HG02852 (cell line): ENCODE measurements around the gene QRICH1.

Source experiments
- ATAC-seq: cut with Tn5 transposase; IDR thresholded peaks from one replicate; pipeline ENCODE4 v1.9.1; 2021; ENCODE audit warnings: mild to moderate bottlenecking, moderate library complexity; ENCODE audit not compliant: unreplicated experiment

Gene QRICH1

GRCh38 chr3:49001155-49001554 lies 92.7 kb downstream of the QRICH1 start:
- ATAC-seq, result no peak

GRCh38 chr3:48999085-48999858 lies 94.6 kb downstream of the QRICH1 start:
- ATAC-seq, result no peak

GRCh38 chr3:48997714-48998637 lies 95.9 kb downstream of the QRICH1 start:
- ATAC-seq, result no peak

- ATAC-seq, result no peak
Measured at GRCh38 chr3:48997102-48997635, 96.7 kb downstream of the QRICH1 start.

GRCh38 chr3:48996640-48997039 lies 97.2 kb downstream of the QRICH1 start:
- no peak for ATAC-seq

DNA sequence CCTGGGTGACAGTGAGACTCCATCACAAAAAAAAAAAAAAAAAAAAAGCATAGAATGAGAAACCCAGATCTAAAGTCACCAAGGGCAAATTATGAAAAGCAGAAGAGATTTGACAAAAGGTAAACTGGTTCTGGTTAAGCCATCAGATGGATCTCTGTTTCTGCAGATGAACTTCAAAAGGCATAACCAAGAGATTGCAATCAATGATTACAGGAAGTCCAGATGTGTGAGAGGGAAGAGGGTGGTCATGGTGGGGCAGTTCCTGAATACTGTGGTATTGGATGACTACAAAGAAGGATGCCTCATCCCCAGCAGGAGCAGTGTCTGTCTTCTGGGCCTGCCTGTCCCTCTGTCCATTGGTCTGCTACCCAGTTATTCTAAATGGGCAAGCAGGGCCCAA lies 100.0 kb downstream of the QRICH1 start:
- ATAC-seq, result no peak

- no peak for ATAC-seq
Measured at GRCh38 chr3:48991851-48992545, 101.9 kb downstream of the QRICH1 start.

- ATAC-seq, result peak; percentile 20
Measured at GRCh38 chr3:48990636-48991469, 103.0 kb downstream of the QRICH1 start.

DNA sequence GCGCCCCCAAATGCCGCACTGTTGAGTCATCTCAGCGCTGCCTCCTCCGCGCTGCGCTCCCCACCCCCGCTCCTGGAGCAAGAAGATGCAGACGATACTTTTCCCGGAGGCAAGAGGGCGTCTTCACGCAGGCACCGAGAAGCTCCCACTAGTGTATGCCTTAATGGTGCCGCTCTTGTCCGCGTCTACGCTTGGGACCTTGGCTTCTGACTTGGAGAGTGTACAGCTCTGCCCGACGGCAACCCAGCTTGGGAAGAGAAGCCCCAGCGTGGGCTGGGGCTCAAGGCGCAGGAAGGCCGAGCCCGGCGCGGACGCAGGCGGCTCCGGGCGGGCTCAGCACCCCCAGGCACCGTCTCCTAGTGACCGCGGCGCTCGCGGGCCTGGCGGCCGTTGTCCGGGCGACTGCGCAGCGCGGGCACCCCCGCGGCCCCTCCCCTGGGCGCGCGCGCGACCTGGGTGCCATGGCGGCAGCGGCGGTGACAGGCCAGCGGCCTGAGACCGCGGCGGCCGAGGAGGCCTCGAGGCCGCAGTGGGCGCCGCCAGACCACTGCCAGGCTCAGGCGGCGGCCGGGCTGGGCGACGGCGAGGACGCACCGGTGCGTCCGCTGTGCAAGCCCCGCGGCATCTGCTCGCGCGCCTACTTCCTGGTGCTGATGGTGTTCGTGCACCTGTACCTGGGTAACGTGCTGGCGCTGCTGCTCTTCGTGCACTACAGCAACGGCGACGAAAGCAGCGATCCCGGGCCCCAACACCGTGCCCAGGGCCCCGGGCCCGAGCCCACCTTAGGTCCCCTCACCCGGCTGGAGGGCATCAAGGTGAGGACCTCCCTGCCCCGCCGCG lies 103.9 kb downstream of the QRICH1 start, which contains the start of gene P4HTM:
P4HTM (plus strand) TSS at position 446 of the 840 bp plus-strand sequence; CDS start at position 462, 16 bp downstream.
- ATAC-seq, result peak; percentile 57

DNA sequence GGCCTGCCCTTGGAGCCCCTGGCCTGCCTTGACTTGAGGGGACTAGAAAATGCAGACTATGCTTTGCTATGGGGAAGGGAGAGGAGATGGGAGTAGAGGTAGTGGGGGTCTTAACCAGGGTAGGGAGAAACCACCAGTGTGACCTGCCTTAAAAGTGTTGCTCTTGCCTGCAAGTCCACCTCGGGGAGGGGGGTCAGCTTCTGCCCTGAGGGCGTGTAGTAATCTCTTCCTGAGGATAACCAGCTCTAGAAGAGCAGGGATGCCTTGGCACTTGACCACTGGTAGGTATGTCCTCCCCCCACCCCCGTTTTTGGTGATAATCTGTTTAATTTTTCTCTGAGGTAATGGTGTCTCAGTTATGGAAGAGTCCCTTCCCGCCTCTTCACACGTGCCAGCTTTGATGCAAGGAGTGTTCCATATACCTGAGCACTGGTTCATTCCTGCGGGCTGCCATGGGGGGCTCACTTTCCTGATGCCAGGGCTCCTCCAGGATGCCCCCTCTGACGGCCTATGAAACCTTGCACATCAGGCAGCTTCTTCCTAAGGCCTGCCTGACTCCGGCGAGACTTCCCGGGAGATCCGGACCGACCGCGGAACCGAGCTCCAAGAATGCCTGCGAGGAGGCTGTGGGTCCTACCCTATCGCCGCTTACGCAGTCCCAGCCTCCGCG lies 104.6 kb downstream of the QRICH1 start:
- ATAC-seq, result no peak

GRCh38 chr3:48985831-48986376 lies 108.0 kb downstream of the QRICH1 start:
- no peak for ATAC-seq

DNA sequence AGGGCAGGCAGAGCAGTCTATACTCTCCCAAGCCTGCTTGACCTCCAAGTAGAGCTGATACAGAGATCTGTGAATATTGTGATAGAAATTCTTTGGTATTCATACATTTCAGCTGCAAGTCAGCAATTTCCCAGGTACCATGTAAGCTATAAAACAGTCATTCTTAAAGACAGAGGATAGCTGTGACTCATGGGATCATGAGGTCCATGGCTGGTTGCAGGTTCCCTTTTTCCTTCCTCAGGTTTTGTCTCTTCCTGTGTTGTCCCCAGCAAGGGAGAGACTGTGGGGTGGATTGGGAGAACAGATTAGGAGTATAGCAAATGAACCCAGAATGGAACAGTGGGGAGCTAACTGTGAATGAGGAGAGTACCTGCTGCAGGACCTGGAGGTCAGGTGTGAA lies 109.2 kb downstream of the QRICH1 start:
- ATAC-seq, result no peak

DNA sequence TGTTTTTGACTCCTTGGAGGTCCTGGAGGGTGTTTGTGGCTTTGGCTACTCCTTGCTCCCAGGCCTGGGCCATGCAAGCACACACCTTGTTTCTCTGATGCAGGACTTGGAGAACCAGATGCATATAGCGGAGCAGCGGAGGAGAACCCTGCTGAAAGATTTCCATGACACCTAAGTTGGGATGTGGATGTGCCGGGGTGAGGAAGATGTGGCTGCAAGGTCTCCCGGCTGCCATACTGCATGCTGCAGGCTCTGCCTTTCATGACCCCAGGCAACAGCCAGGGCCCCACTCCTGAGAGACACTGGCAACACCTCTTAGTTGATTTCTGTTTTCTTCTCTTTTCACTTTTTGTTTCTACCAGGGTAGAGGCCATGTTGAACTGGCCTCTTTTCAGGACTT lies 110.8 kb downstream of the QRICH1 start:
- ATAC-seq, result no peak

DNA sequence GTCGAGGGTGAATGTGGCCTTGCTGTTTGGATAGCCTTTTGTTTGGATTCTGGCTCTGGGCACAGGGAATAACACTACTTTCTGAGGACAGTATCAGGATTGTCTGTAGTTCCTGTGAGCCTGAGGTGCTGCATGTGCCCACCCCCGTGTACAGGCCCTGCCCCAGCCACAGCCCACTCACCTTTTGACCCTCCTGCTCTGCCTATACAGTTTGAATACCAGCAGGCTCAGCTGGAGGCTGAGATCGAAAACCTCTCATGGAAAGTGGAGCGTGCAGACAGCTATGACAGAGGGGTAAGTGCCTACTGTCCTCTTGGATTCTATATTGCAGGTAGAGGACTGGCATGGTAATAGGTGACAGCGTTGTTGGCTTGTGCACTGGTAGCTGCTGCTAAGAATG lies 111.2 kb downstream of the QRICH1 start:
- no peak for ATAC-seq

DNA sequence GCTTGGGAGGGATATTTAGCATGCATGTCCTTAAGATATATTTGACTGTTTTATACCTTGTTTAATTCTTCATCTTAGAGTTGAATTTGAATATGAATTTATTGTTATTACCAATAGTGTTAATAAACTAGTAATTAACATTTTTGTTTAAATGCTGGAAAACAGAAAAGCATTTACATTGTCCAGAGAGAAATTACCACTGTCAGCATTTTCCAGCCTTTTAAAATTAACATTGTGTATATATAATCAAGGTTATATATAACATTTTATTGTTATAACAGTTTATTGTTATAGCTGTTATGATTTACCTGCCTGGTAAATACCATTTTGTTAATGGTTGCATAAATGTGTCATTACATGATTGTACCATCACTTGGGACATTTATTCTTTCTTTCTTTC lies 111.9 kb downstream of the QRICH1 start:
- ATAC-seq, result no peak

- no peak for ATAC-seq
Measured at GRCh38 chr3:48980295-48980694, 113.6 kb downstream of the QRICH1 start.
